Stimulated activated CD4-positive, alpha-beta T cell treated with anti-CD3 and anti-CD28 coated beads, Interleukin-4, amount 100 ng/mL, for 24 hours (primary cell): ENCODE measurements around the gene COG5.

Source experiments
- DNase-seq: peaks from one replicate; pipeline ENCODE4 v3.0.0-alpha.2; 2020

COG5 gene

DNA sequence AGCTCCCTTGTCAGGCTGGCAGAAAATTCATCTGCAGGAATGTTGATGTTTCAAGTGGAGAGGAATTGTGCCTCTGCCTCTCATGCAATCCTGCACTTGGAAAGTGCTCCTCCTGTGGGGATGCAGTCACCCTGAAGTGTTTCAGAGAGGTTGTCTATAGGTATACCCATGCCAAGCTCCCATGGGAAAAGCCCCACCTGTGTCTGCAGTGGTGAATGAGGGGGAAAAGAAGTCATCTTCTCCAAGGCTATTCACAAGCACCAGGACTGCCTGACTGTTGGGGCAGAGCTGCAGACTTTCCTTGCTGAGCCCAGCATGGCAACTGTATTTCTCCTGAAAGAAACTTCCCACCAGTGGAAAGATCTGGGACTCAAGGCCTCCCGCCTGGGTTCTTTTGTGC lies 58.4 kb downstream of the COG5 start:
- no peak for DNase-seq

GRCh38 chr7:107503687-107504086 lies 60.0 kb downstream of the COG5 start:
- no peak for DNase-seq

GRCh38 chr7:107502797-107503196 lies 60.9 kb downstream of the COG5 start:
- no peak for DNase-seq

- DNase-seq: no peak
Observed at GRCh38 chr7:107502154-107502553, 61.6 kb downstream of the COG5 start.

DNA sequence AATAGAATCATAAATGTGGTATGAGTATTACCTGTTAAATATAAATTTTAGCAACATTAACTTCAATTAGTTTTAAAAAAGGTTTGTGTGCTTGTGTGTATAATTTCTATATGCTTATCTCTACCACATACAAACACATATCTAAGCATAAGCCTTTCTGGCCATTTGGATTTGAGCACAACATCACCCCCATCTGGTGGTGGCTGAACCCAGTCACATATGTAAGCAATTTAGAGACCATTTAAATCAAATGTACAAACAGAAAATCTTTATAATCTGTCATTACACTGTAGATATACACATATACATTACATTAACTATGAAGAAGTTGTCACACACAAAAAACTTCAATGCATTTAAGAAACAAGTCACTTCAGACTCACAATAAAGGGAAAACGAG lies 62.1 kb downstream of the COG5 start:
- no peak for DNase-seq

DNA sequence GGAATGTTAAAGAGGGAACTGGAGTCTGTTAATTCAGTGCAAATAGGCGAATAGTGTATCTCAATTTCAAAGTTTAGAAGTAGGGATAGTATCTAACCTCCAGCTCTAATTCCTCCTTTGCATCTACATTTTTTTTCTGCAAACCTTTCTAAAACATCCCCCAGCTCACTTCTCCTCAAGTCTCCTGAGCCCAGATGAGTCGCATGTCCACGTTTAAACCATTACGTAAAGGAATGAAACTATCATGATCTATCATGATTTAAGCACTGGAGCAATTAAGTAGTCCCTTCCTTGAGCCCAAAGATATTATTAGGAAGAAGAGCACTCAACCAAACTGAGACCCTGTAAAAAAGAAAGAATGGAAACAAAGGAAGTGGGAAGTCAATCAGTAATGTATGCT lies 64.0 kb downstream of the COG5 start:
- no peak for DNase-seq

GRCh38 chr7:107495516-107495915 lies 68.2 kb downstream of the COG5 start:
- no peak for DNase-seq

GRCh38 chr7:107494884-107495283 lies 68.8 kb downstream of the COG5 start:
- no peak for DNase-seq

- DNase-seq: no peak
Observed at GRCh38 chr7:107494315-107494751, 69.4 kb downstream of the COG5 start.

DNA sequence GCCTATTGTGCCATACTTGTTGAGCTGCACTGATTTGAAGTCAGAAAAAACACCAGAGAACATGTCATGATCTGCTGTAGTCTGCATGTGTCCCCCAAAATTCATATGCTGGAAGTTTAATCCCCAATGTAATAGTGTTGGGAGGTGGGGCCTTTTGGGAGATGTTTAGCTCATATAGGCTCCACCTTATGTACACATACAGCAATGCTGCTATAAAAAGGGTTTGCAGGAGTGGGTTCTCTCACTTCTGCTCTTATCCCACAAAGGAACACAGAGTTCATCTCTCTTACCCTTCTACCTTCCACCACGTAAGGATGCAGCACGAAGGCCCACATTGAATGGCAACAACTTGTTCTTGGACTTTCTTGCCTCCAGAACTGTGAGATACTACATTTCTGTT lies 70.8 kb downstream of the COG5 start:
- DNase-seq: no peak

- DNase-seq: no peak
Observed at GRCh38 chr7:107486041-107486440, 77.7 kb downstream of the COG5 start.

- DNase-seq: no peak
Observed at GRCh38 chr7:107482571-107482970, 81.1 kb downstream of the COG5 start.

DNA sequence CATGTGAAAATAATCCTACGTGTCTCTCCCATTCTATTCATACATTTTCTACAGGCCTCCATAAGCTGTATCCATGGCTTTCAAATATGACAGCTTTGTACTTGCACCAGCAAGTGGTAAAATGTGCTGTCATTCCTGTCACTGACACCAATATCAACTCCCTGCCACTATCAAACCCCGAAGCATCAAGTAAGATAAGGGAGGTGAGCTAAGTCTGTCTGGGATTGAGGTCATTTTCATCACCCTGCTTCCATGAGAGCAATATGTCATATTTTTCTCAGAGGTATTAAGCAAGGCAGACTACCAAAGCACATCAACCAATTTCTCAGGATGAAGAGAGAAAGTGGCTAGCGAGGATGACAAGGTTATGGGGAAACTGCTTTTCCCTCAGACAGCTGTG lies 82.8 kb downstream of the COG5 start:
- DNase-seq: no peak

GRCh38 chr7:107479303-107479702 lies 84.4 kb downstream of the COG5 start:
- DNase-seq: no peak

DNA sequence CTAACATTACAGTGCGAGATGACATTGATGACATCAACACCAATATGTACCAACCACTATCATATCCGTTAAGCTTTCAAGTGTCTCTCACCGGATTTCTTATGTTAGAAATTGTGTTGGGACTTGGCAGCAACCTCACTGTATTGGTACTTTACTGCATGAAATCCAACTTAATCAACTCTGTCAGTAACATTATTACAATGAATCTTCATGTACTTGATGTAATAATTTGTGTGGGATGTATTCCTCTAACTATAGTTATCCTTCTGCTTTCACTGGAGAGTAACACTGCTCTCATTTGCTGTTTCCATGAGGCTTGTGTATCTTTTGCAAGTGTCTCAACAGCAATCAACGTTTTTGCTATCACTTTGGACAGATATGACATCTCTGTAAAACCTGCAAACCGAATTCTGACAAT lies 89.6 kb downstream of the COG5 start:
- DNase-seq: no peak

- DNase-seq: no peak
Observed at GRCh38 chr7:107472116-107472515, 91.6 kb downstream of the COG5 start.

DNA sequence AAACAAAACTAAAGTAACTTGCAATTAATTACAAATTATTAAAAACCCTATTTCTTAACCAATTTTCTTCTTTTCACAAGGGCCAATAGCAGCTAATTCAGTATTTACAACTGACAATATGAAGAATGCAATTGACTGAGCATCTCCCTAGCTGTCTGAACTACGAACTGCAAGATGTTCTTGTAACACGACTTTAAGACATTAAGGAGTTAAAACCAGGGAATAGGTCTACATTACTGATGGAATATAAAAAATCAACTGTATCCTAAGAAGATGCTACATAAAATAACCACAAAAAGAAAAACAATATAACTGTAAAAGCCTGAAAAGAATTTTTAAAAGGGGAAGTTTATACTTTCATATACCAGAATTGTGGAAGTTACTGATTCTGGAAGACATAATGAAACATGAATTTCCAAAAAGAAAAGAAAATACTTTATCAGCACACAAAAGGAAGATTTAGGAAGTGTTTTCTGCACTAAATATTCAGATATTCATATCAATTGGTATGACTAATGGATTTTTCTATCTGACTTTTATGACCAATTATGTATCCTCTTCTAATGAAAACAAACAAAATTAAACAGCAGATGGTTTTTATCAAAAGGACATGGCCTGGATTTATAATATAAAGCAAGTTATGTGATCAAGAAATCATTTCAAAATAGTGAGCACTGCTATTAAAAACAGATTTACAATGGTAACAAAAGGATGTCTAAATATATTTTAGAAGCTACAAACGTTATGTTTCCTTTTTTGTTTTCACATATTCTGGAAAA lies 92.2 kb downstream of the COG5 start:
- DNase-seq: no peak

DNA sequence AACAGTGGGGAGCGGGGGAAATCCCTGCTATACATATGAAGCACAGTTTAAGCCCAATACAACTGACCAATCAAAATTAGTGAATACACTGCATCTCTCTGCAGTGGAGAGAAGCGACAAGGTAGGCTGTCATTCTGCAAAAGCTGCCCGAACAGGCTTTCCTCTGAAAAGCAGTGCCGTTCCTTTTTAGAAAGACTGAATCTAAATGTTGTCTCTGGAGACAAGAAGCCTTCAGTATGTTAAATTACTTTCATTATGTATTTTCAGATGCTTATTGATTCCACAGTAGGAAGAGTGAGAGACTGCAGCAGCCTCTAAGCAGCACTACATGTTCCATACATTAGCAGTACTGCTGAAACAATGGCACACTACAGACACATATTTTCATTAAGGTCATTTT lies 93.8 kb downstream of the COG5 start, which contains the start of gene GPR22:
GPR22 (plus strand) TSS at position 129 of the 400 bp plus-strand sequence. CDS start 4,004 bp downstream, outside the sequence.
- DNase-seq: no peak

- DNase-seq: no peak
Observed at GRCh38 chr7:107468824-107469223, 94.9 kb downstream of the COG5 start.

DNA sequence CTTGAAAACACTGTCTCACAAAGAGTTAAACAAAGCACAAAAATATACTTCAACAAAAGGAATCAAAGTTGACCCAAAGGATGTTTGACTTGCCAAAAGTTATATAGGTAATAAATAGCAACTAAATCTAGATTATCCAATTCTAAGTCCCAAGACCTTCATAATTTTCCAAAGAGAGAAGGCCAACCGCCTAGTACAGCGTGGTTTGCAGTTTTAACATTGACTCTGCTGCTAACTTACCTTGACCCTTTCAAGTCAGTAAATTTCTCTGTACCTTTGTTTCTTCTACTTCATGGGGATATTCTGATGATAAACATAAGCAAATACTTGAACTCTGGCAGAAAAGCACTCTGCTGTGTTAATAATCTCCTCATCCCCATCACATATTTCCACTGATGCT lies 95.7 kb downstream of the COG5 start:
- DNase-seq: no peak

- DNase-seq: no peak
Observed at GRCh38 chr7:107464666-107465226, 99.0 kb downstream of the COG5 start.

DNA sequence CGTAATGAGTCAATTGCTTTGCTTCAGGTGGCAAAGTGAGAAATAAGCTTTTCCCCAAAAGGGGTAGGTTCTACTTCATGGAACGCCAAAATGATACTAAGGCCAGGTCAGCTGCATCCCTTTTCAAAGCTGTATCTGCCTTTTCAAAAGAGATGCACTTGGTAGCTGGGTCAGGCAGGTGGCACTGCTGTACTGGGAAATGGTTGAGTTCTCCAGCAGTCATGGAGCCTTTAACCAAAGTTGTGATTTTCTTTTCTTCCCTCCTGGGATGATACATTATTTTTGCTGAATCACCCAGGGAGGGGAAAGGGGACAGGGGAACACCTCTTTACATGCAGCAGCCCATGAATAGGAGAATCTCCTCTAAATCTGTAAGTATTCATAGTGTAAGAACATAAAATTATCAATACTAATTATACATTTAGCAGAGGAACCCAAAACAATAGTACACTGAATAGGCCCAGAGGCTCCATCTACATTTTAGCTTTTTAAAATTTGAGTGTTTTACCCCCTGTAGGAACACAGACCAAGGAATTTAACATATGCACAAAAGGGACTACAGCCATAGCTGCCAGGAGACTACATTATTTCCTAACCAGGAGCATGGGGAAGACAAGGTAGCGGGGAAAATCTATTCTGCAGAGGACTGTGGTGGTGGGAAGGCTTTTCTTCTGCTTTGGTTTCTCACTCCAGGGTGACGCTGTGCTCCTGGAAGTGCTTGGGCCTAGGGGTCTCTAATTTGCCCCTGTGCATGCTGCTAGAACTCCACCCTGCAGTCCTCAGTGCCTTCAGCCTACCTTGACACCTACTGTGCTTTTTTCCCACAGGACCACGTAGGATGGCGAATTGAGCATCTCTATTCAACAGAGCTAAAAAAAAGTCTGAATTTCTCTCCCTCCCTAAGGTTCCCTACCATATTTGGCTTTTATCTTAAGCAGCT lies 100.3 kb downstream of the COG5 start:
- DNase-seq: peak; percentile 34

GRCh38 chr7:107461938-107462533 lies 101.7 kb downstream of the COG5 start:
- no peak for DNase-seq
